LHCN-M2 (cell line): ENCODE results near the gene FGFR2. TPM values are rescaled to one million over a fixed set of nuclear protein-coding genes. Genes with fewer than 3 reads are reported as not detected.

Experiments
- DNase-seq: peaks from one replicate; pipeline ENCODE4 v3.0.0-alpha.2; 2012; ENCODE audit warnings: low read depth
- total RNA-seq: library from RNA; depleted of rRNA; stranded (reverse); fragments of >200 nt; gene quantifications from 2 replicates; pipeline ENCODE4 v1.2.3, GENCODE V29; 2014

Gene FGFR2
- total RNA-seq, 1 experiment from 2014 or later: not detected

- DNase-seq: no peak
Observed at GRCh38 chr10:121494296-121494695, 103.9 kb downstream of the FGFR2 start.

GRCh38 chr10:121493521-121493920 lies 104.7 kb downstream of the FGFR2 start:
- DNase-seq: no peak

- no peak for DNase-seq
Observed at GRCh38 chr10:121490871-121491519, 107.2 kb downstream of the FGFR2 start.

- no peak for DNase-seq
Observed at GRCh38 chr10:121485436-121486139, 112.7 kb downstream of the FGFR2 start.

GRCh38 chr10:121484816-121485215 lies 113.4 kb downstream of the FGFR2 start:
- no peak for DNase-seq

GRCh38 chr10:121484401-121484800 lies 113.8 kb downstream of the FGFR2 start:
- no peak for DNase-seq

- no peak for DNase-seq
Observed at GRCh38 chr10:121481180-121481579, 117.1 kb downstream of the FGFR2 start.

GRCh38 chr10:121478556-121478955 lies 119.7 kb downstream of the FGFR2 start:
- no peak for DNase-seq

GRCh38 chr10:121469797-121470606 lies 128.2 kb downstream of the FGFR2 start:
- DNase-seq: no peak

- DNase-seq: no peak
Observed at GRCh38 chr10:121468726-121469125, 129.5 kb downstream of the FGFR2 start.

GRCh38 chr10:121466424-121466823 lies 131.8 kb downstream of the FGFR2 start:
- DNase-seq: no peak

GRCh38 chr10:121465215-121465614 lies 133.0 kb downstream of the FGFR2 start:
- DNase-seq: no peak

GRCh38 chr10:121464517-121464916 lies 133.7 kb downstream of the FGFR2 start:
- no peak for DNase-seq

GRCh38 chr10:121462955-121463354 lies 135.3 kb downstream of the FGFR2 start:
- no peak for DNase-seq

- DNase-seq: no peak
Observed at GRCh38 chr10:121462281-121462680, 136.0 kb downstream of the FGFR2 start.

- no peak for DNase-seq
Observed at GRCh38 chr10:121461307-121461706, 136.9 kb downstream of the FGFR2 start.

- no peak for DNase-seq
Observed at GRCh38 chr10:121460733-121461132, 137.5 kb downstream of the FGFR2 start.

GRCh38 chr10:121459622-121460453 lies 138.4 kb downstream of the FGFR2 start:
- DNase-seq: no peak

- no peak for DNase-seq
Observed at GRCh38 chr10:121459279-121459621, 139.0 kb downstream of the FGFR2 start.

GRCh38 chr10:121457729-121458128 lies 140.5 kb downstream of the FGFR2 start:
- no peak for DNase-seq

GRCh38 chr10:121455377-121455776 lies 142.9 kb downstream of the FGFR2 start:
- no peak for DNase-seq

GRCh38 chr10:121454781-121455180 lies 143.5 kb downstream of the FGFR2 start:
- DNase-seq: no peak
